ENCODE measurements around the gene CEP83.

DNA sequence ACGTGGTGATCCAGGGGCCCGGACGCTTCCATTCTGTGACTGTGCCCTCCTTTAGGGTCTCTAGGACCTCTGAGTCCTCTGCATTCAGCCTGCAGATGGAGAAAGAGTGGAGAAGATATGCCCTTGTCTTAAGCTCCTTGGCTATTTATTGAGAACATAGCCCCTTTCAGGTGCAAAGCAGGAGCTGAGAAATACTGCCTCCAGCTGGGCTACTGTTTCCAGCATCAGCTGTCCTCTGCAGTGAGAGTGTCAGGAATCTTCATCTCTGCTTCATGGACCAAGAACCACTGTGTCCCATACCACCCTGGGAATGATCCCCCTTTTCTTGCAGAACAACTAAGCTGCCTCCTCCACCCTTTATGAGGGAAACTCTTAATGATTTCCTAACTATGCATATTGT is 47.8 kb upstream of the CEP83 start:
- TF ChIP-seq, protein P1, sequence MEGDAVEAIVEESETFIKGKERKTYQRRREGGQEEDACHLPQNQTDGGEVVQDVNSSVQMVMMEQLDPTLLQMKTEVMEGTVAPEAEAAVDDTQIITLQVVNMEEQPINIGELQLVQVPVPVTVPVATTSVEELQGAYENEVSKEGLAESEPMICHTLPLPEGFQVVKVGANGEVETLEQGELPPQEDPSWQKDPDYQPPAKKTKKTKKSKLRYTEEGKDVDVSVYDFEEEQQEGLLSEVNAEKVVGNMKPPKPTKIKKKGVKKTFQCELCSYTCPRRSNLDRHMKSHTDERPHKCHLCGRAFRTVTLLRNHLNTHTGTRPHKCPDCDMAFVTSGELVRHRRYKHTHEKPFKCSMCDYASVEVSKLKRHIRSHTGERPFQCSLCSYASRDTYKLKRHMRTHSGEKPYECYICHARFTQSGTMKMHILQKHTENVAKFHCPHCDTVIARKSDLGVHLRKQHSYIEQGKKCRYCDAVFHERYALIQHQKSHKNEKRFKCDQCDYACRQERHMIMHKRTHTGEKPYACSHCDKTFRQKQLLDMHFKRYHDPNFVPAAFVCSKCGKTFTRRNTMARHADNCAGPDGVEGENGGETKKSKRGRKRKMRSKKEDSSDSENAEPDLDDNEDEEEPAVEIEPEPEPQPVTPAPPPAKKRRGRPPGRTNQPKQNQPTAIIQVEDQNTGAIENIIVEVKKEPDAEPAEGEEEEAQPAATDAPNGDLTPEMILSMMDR (IDR thresholded peaks at IDR 0.05) = no peak
- TF ChIP-seq POLR2A (IDR thresholded peaks at IDR 0.05) = no peak

All from prostate gland (tissue), 2 donors.